Iris pigment epithelial cell (primary cell): Measurements from ENCODE around the gene SLC66A3.

Experiments used
- DNase-seq: peaks from one replicate; pipeline ENCODE4 v3.0.0-alpha.2; 2011; ENCODE audit warnings: low read depth

SLC66A3 gene

GRCh38 chr2:11134349-11134748, 20.9 kb upstream of the SLC66A3 start:
- DNase-seq, result no peak

GRCh38 chr2:11140492-11140891, 14.8 kb upstream of the SLC66A3 start:
- DNase-seq, result peak; percentile 71

- DNase-seq, result no peak
Measured at GRCh38 chr2:11141319-11141718, 13.9 kb upstream of the SLC66A3 start.

GRCh38 chr2:11142330-11142729, 12.9 kb upstream of the SLC66A3 start:
- no peak for DNase-seq

- DNase-seq, result no peak
Measured at GRCh38 chr2:11142987-11143386, 12.3 kb upstream of the SLC66A3 start.

- DNase-seq, result no peak
Measured at GRCh38 chr2:11144077-11144737, 11.1 kb upstream of the SLC66A3 start.

GRCh38 chr2:11144738-11145079, 10.6 kb upstream of the SLC66A3 start:
- DNase-seq, result no peak

- DNase-seq, result no peak
Measured at GRCh38 chr2:11145350-11145749, 9.9 kb upstream of the SLC66A3 start.

- DNase-seq, result no peak
Measured at GRCh38 chr2:11146076-11146475, 9.2 kb upstream of the SLC66A3 start.

- DNase-seq, result no peak
Measured at GRCh38 chr2:11147263-11147662, 8.0 kb upstream of the SLC66A3 start.

GRCh38 chr2:11152591-11152990, 2.7 kb upstream of the SLC66A3 start:
- DNase-seq, result no peak

GRCh38 chr2:11154016-11154922, 998 bp upstream of the SLC66A3 start:
- no peak for DNase-seq

GRCh38 chr2:11154923-11155380, 315 bp upstream of the SLC66A3 start:
- peak; percentile 93 for DNase-seq

- no peak for DNase-seq
Measured at GRCh38 chr2:11156396-11157075, 1.3 kb downstream of the SLC66A3 start.

- DNase-seq, result no peak
Measured at GRCh38 chr2:11157296-11157695, 2.0 kb downstream of the SLC66A3 start.

- no peak for DNase-seq
Measured at GRCh38 chr2:11157731-11158130, 2.5 kb downstream of the SLC66A3 start.

- no peak for DNase-seq
Measured at GRCh38 chr2:11158916-11159573, 3.8 kb downstream of the SLC66A3 start.

- no peak for DNase-seq
Measured at GRCh38 chr2:11159574-11160170, 4.4 kb downstream of the SLC66A3 start.

GRCh38 chr2:11160256-11160655, 5.0 kb downstream of the SLC66A3 start:
- no peak for DNase-seq

GRCh38 chr2:11160731-11161455, 5.6 kb downstream of the SLC66A3 start:
- no peak for DNase-seq

- no peak for DNase-seq
Measured at GRCh38 chr2:11161747-11162146, 6.5 kb downstream of the SLC66A3 start.
